Stimulated activated CD8-positive, alpha-beta memory T cell treated with anti-CD3 and anti-CD28 coated beads, Interleukin-7, amount 100 ng/mL, for 4 hours (primary cell): ENCODE data around the gene RIOK1.
"Not testable (repeated sequence)": the region's sequence is repeated elsewhere in the genome, so short reads cannot be mapped to it uniquely, and the experiment has no call there.

Experiments
- DNase-seq, 2 donors: peaks; one replicate each; pipeline ENCODE4 v3.0.0-alpha.2; 2020; ENCODE audit warnings: low read depth in 2 of 2

The RIOK1 gene

GRCh38 chr6:7389451-7390225, at the start of gene RIOK1, which contains the start of gene CAGE1:
TSS of gene RIOK1 (plus strand) at chr6:7389808. CDS start at chr6:7390003, 195 bp downstream.
TSS of gene CAGE1 (minus strand) at chr6:7389742. CDS start at chr6:7387173, 2,569 bp downstream.
- DNase-seq, result peak; percentile 92 to 95

- DNase-seq, result no peak
These were observed 48.3 kb upstream of the RIOK1 start for GRCh38 chr6:7341271-7341670.

GRCh38 chr6:7341989-7342742, 47.4 kb upstream of the RIOK1 start:
- no peak for DNase-seq

GRCh38 chr6:7343546-7344475, 45.8 kb upstream of the RIOK1 start:
- DNase-seq, result no peak

GRCh38 chr6:7344773-7345450, 44.7 kb upstream of the RIOK1 start:
- DNase-seq, result not testable (repeated sequence)

- DNase-seq, result not testable (repeated sequence)
These were observed 42.0 kb upstream of the RIOK1 start for GRCh38 chr6:7347551-7347997.

- DNase-seq, result not testable (repeated sequence)
These were observed 39.0 kb upstream of the RIOK1 start for GRCh38 chr6:7350591-7350990.

GRCh38 chr6:7351916-7352315, 37.7 kb upstream of the RIOK1 start:
- not testable (repeated sequence) for DNase-seq

GRCh38 chr6:7367408-7367807, 22.2 kb upstream of the RIOK1 start:
- no peak for DNase-seq

GRCh38 chr6:7373739-7374138, 15.9 kb upstream of the RIOK1 start:
- no peak for DNase-seq

GRCh38 chr6:7377961-7378360, 11.6 kb upstream of the RIOK1 start:
- DNase-seq, result no peak

- no peak for DNase-seq
These were observed 10.9 kb upstream of the RIOK1 start for GRCh38 chr6:7378740-7379139.

- DNase-seq, result no peak
These were observed 8.5 kb upstream of the RIOK1 start for GRCh38 chr6:7381092-7381491.

GRCh38 chr6:7389162-7389450, 502 bp upstream of the RIOK1 start:
- no peak for DNase-seq

GRCh38 chr6:7390226-7390878, 744 bp downstream of the RIOK1 start:
- DNase-seq, result no peak

- DNase-seq, result no peak
These were observed 1.5 kb downstream of the RIOK1 start for GRCh38 chr6:7391151-7391550.

- no peak for DNase-seq
These were observed 2.8 kb downstream of the RIOK1 start for GRCh38 chr6:7392402-7392801.

GRCh38 chr6:7401075-7401474, 11.5 kb downstream of the RIOK1 start:
- DNase-seq, result no peak

GRCh38 chr6:7402716-7403115, 13.1 kb downstream of the RIOK1 start:
- no peak for DNase-seq

GRCh38 chr6:7404546-7404945, 14.9 kb downstream of the RIOK1 start:
- DNase-seq, result no peak

- no peak for DNase-seq
These were observed 17.1 kb downstream of the RIOK1 start for GRCh38 chr6:7406743-7407142.
